CD4-positive, alpha-beta T cell treated with Interleukin-12 subunit alpha and Interleukin-12 subunit beta, for 1 hour (primary cell): Measurements from ENCODE around the gene LRRC28.

Experiments
- DNase-seq: peaks from one replicate; pipeline ENCODE4 v3.0.0-alpha.2; 2020

Gene LRRC28

GRCh38 chr15:99424131-99424571 is 172.9 kb downstream of the LRRC28 start:
- no peak for DNase-seq

- peak; percentile 41 for DNase-seq
These were observed 173.8 kb downstream of the LRRC28 start for GRCh38 chr15:99424978-99425656.

GRCh38 chr15:99425657-99426301 is 174.5 kb downstream of the LRRC28 start:
- DNase-seq, result no peak

- no peak for DNase-seq
These were observed 175.3 kb downstream of the LRRC28 start for GRCh38 chr15:99426431-99427105.

GRCh38 chr15:99427210-99427609 is 175.9 kb downstream of the LRRC28 start:
- DNase-seq, result no peak

- no peak for DNase-seq
These were observed 176.5 kb downstream of the LRRC28 start for GRCh38 chr15:99427668-99428361.

- no peak for DNase-seq
These were observed 178.4 kb downstream of the LRRC28 start for GRCh38 chr15:99429681-99430081.

GRCh38 chr15:99430881-99431401 is 179.7 kb downstream of the LRRC28 start:
- DNase-seq, result no peak

GRCh38 chr15:99431661-99432091 is 180.4 kb downstream of the LRRC28 start:
- DNase-seq, result no peak

GRCh38 chr15:99432271-99433025 is 181.2 kb downstream of the LRRC28 start:
- DNase-seq, result no peak

GRCh38 chr15:99433026-99433756 is 181.9 kb downstream of the LRRC28 start:
- peak; percentile 17 for DNase-seq

GRCh38 chr15:99433757-99434450 is 182.6 kb downstream of the LRRC28 start:
- no peak for DNase-seq

- no peak for DNase-seq
These were observed 183.3 kb downstream of the LRRC28 start for GRCh38 chr15:99434506-99435112.

- DNase-seq, result no peak
These were observed 183.9 kb downstream of the LRRC28 start for GRCh38 chr15:99435113-99435695.

- no peak for DNase-seq
These were observed 184.7 kb downstream of the LRRC28 start for GRCh38 chr15:99435877-99436541.

GRCh38 chr15:99436542-99437314 is 185.4 kb downstream of the LRRC28 start:
- DNase-seq, result no peak

GRCh38 chr15:99437315-99438223 is 186.3 kb downstream of the LRRC28 start:
- no peak for DNase-seq

GRCh38 chr15:99438224-99438585 is 186.9 kb downstream of the LRRC28 start:
- no peak for DNase-seq
